Dendritic cell treated with granulocyte-macrophage colony-stimulating factor and Interleukin-4, amounts not matched to agents 40 ng/mL and 50 ng/mL, for 4 days (primary cell): ENCODE measurements around the gene NPBWR2.

Source experiments
- H3K27ac Mint-ChIP-seq: one replicate; pipeline ENCODE4 v1.8.0; 2022; ENCODE audit warnings: mild to moderate bottlenecking, mixed read lengths
- H3K27me3 Mint-ChIP-seq: one replicate; pipeline ENCODE4 v1.8.0; 2022; ENCODE audit warnings: mild to moderate bottlenecking, mixed read lengths
- H3K36me3 Mint-ChIP-seq: one replicate; pipeline ENCODE4 v1.8.0; 2022; ENCODE audit warnings: low read depth, mixed read lengths
- H3K4me1 Mint-ChIP-seq: one replicate; pipeline ENCODE4 v1.8.0; 2022; ENCODE audit warnings: low read depth, mixed read lengths
- H3K4me3 Mint-ChIP-seq: one replicate; pipeline ENCODE4 v1.8.0; 2022; ENCODE audit warnings: mild to moderate bottlenecking, moderate library complexity, mixed read lengths
- H3K9me3 Mint-ChIP-seq: one replicate; pipeline ENCODE4 v1.8.0; 2022; ENCODE audit warnings: mixed read lengths
- intact Hi-C: fragments of 100-400 bp; cut with micrococcal nuclease; formaldehyde crosslinking; loops from one replicate; pipeline ENCODE4 v1.15.0; 2022

Gene NPBWR2

DNA sequence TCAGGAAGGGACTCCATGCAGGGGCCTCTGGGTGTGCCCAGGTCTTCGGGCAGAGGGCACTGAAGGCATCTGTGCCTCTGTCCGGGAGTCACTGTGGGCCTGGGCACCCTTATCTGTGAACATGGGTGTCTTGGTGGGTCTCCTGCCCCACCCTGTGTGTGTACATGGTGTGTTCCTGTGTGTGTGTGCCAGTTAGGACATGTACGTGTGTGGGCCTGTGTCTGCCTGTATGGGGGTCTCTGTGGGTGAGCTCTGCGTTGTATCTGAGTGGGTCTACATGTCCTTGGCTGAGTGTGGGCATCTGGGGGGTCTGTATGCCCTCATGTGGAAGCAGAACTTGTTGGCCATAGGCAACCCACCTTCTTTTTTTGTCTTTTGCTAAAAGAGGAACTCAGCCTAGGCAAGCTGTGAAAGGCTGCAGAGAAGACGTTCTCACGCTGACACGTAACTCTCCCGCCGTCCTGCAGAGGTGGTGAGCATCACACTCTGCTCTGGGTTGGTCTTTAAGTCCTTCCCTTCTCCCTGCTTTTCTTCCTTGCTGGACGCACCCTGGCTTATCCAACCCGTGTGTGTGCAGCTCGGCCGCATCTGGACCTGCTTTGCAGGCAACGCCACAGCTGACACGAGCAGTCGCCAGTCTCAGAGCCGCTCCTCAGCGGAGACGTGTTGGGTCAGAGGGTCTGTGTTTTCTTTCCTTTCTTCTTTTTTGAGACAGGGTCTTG is 532 bp upstream of the NPBWR2 start:
- Mint-ChIP-seq H3K4me3 (no peak overlapping the region), H3K27ac (no peak overlapping the region), H3K4me1 (peaks cover 20% of the 10 kb centered on the region), H3K36me3 (no peaks in the 10 kb centered on the region), H3K27me3 (peaks cover 57% of the 10 kb centered on the region), H3K9me3 (no peaks in the 10 kb centered on the region)
- intact Hi-C loops = no loop called here

DNA sequence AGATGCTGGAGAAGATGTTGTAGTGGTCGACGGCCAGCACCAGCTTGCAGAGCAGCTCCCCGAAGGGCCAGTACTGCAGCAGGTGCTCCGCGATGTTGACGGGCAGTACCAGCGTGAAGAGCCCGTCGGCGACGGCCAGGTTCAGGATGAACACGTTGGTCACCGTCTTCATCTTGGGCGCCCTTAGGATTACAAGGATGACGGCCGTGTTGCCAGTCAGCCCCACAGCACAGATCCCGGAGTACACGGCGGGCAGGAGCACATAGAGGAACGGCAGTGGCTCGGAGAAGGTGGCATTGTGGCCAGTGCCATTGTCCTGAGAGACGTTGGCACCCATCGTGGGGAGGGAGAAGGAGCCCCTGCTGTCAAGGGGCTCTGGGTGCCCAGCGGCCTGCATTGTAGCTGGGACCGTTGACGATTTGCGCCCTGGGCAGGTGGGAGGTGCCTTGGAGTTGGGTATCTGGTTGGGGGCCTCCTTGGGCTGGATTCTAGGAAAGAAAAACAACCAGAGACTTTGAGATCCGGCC is 867 bp downstream of the NPBWR2 start:
- H3K27ac Mint-ChIP-seq = no peak overlapping the region
- peaks cover 11% of the 10 kb centered on the region for H3K4me1 Mint-ChIP-seq
- H3K36me3 Mint-ChIP-seq = no peaks in the 10 kb centered on the region
- H3K27me3 Mint-ChIP-seq = peaks cover 64% of the 10 kb centered on the region
- H3K9me3 Mint-ChIP-seq = no peaks in the 10 kb centered on the region
- no peak overlapping the region for H3K4me3 Mint-ChIP-seq
- intact Hi-C loops = no loop called here

DNA sequence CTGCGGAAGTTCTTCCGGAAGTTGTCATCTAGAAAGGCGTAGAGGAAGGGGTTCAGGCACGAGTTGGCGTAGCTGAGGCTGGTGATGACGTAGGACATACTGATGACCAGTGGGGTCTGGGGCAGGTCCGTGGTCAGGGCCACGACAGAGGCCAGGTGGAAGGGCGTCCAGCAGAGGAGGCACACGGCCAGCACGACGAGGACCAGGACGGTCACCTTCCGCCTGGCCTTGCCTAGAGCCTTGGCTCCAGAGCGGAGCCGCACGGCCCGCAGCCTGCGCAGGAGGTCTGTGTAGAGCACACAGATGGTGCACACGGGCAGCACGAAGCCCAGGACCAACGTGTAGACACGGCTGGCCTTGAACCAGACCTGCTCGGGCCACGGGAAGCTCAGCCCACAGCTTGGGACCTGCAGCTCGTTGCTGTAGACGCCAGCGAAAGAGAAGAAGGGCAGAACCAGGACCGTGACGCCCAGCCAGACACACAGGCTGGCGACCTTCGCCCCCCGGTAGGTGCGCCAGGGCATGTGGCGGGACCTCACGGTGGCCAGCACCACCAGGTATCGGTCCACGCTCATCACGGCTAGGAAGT is 1.4 kb downstream of the NPBWR2 start:
- H3K27me3 Mint-ChIP-seq = peaks cover 69% of the 10 kb centered on the region
- H3K9me3 Mint-ChIP-seq = no peaks in the 10 kb centered on the region
- no peak overlapping the region for H3K27ac Mint-ChIP-seq
- H3K4me3 Mint-ChIP-seq = no peak overlapping the region
- no peaks in the 10 kb centered on the region for H3K36me3 Mint-ChIP-seq
- peaks cover 11% of the 10 kb centered on the region for H3K4me1 Mint-ChIP-seq
- intact Hi-C loops = no loop called here

DNA sequence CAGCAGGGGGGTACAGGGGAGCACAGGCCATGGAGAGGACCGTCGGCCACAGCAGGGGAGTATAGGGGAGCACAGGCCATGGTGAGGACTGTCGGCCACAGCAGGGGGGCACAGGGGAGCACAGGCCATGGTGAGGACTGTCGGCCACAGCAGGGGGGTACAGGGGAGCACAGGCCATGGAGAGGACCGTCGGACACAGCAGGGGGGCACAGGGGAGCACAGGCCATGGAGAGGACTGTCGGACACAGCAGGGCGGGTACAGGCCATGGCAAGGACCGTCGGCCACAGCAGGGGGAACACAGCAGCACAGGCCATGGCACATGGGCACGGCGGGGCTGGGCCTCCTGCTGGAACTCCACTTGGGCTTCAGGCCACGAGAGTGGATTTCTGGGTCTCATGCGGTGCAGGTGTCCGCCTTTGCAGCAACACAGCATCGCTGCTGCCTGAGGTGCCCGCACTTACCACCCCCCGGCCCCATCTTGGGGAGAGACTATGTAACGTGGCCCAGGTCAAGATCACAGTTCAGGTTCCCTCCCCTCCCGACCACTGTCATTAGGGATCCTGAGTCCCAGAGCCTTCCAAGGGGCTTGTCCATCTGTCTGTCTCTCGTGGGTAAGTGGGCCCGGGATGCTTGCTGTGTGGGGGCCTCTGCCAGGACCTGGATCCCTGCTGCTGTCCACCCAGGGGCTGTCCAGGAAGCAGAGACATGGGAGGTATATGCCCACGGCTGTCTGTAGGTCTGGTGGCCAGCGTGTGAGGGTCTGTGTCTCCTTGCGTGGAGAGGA is 2.5 kb downstream of the NPBWR2 start:
- H3K9me3 Mint-ChIP-seq = no peaks in the 10 kb centered on the region
- peaks cover 11% of the 10 kb centered on the region for H3K4me1 Mint-ChIP-seq
- H3K36me3 Mint-ChIP-seq = peaks cover 2% of the 10 kb centered on the region
- no peak overlapping the region for H3K4me3 Mint-ChIP-seq
- H3K27me3 Mint-ChIP-seq = peaks cover 74% of the 10 kb centered on the region
- intact Hi-C loops = no loop called here
- no peak overlapping the region for H3K27ac Mint-ChIP-seq

DNA sequence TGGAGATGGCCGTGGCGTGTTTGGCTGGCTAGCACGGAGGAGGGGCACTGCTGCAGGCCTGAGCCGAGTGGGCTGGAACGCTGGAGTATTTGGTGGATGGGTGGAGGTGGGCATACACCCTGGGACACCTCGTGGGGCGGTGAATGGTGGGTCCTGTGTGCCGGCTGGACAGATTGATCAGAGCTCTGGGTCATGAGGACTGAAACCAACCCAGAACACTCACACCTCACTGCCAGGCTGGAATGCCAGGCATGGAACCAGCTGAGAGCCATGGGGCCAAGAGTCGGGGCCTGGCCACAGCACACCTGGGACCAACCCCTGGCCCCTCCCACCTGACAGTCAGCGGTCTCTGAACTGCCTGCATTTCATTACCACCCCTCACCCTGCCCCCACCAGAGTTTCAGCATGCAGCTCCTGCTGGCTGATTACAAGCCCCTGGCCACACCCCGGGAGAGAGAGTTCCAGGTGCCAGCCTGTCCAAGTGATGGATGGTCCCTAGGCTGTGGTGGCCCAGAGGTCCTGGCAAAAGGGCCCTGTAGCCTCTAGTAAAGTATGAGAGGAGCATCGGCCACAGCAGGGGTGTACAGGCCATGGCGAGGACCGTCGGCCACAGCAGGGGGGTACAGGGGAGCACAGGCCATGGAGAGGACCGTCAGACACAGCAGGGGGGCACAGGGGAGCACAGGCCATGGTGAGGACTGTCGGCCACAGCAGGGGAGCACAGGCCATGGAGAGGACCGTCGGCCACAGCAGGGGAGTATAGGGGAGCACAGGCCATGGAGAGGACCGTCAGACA is 3.3 kb downstream of the NPBWR2 start:
- intact Hi-C loops = no loop called here

DNA sequence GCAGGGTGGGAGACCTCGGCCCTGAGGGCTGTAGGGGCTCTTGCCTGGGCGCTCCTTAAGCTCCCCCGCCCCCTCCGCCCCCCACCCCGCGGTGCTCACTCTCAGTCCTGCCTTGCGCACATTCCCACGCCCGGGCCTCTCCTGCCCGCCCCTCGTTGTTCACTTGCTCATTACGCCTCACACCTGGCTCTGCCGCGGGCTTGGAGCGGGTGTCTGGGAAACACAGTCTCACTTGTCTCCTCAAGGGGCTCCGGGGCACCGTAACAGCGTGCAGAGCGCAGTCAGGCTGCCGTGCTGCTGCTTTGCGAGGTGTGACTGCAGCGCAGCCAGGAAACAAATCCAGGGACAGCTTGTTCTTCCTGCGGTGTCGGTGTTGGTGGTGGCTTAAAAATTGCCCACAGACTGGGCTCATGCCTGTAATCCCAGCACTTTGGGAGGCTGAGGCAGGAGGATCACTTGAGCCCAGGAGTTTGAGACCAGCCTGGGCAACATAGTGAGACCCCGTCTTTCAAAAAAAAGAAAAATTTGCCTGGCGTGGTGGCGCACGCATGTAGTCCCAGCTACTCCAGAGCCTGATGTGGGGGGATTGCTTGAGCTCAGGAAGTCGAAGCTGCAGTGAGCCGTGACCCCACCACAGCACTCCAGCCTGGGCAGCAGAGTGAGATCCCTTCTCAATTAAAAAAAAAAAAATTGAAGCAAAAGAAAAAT is 4.6 kb downstream of the NPBWR2 start:
- H3K9me3 Mint-ChIP-seq = no peaks in the 10 kb centered on the region
- peaks cover 59% of the 10 kb centered on the region for H3K27me3 Mint-ChIP-seq
- H3K27ac Mint-ChIP-seq = no peak overlapping the region
- H3K4me1 Mint-ChIP-seq = peaks cover 3% of the 10 kb centered on the region
- peaks cover 23% of the 10 kb centered on the region for H3K36me3 Mint-ChIP-seq
- intact Hi-C loops = no loop called here
- H3K4me3 Mint-ChIP-seq = peak overlapping the region; percentile 35

More for the DNA sequence above, 3.3 kb downstream of the NPBWR2 start:
- H3K4me1 Mint-ChIP-seq = peaks cover 11% of the 10 kb centered on the region
- peaks cover 10% of the 10 kb centered on the region for H3K36me3 Mint-ChIP-seq
- H3K27ac Mint-ChIP-seq = no peak overlapping the region
- H3K4me3 Mint-ChIP-seq = no peak overlapping the region
- H3K27me3 Mint-ChIP-seq = peaks cover 72% of the 10 kb centered on the region
- H3K9me3 Mint-ChIP-seq = no peaks in the 10 kb centered on the region

DNA sequence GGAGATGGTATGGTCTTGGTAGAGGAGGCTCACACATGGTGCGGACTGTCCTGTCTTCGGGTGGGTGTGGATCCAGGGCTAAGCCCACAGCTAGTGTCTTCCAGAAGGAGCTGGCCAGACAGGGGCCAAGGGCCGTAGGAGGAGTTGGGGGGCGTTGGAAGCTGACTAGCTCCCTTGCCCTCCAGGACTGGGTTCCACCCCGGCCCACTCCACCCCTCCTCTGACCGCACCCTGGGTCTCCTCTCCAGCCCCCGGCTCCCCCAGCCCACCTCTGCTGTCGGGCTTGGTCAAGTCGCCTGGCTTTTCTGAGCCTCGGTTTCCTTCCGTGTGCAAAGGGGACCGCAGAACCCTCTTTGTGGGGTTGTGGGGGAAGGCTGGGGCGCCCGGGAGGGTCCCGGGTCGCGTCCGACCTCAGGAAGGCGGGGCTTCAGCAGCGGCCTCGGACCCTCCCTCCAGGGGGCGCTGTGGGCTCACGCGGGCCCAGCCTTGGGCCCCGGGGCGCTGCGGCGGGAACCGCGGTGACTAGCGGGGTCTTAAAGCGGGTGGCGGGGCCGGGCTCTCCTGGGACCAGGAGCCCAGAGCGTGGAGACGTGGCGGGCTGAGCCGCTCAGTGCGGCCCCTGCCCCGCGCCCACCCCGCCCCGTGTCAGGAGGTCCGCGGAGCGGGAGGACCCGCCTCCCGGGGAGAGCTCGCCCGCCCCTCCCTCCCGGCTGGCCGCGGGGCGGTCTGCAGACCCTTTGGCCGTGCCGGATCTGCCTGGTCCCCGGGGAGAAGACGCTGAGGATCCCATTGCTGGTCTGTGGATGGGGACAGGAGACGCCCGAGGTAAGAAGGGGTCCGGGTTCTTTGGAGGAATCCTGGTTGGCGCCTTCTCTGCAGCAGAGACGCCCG is 5.4 kb downstream of the NPBWR2 start:
- peak overlapping the region; percentile 10 for H3K4me3 Mint-ChIP-seq
- H3K27me3 Mint-ChIP-seq = peaks cover 51% of the 10 kb centered on the region
- no peak overlapping the region for H3K27ac Mint-ChIP-seq
- peaks cover 30% of the 10 kb centered on the region for H3K36me3 Mint-ChIP-seq
- peaks cover 3% of the 10 kb centered on the region for H3K9me3 Mint-ChIP-seq
- intact Hi-C loops = no loop called here
- H3K4me1 Mint-ChIP-seq = no peaks in the 10 kb centered on the region

DNA sequence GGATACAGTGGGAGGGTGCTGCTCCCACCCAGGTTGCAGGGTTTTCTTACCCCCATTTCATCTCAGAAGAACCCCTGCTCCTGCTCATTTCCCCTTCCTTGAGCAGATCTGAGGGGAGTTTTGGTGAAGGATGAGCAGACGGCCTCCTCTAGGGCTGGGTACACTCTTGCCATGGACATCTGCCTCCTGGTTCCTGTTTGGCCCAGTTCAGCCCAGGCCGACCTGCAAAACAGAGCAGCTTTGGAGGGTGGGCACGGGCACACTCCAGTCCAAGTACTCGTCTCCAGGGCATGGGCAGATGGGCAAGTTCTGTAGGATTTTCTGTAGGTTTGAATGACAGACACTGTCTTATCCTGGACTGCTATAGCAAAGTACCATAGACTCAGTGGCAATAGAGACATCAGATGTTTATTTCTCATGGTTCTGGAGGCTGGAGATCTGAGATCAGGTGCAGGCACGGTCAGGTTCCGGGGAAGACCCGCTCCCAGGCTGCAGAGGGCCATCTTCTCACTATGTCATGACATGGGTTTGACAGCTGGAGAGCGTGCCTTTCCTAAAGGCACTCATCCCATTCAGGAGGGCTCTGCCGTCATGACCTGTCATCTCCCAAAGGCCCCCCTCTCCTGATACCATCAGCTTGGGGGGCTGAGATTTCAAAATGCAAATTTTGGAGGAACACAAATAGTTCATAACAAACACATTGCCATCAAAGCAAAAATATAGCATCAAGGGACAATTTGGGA is 6.2 kb downstream of the NPBWR2 start:
- intact Hi-C loops = no loop called here
- Mint-ChIP-seq H3K4me1 (no peaks in the 10 kb centered on the region), H3K27ac (no peak overlapping the region), H3K36me3 (peaks cover 38% of the 10 kb centered on the region), H3K4me3 (no peak overlapping the region), H3K9me3 (peaks cover 9% of the 10 kb centered on the region), H3K27me3 (peaks cover 45% of the 10 kb centered on the region)

DNA sequence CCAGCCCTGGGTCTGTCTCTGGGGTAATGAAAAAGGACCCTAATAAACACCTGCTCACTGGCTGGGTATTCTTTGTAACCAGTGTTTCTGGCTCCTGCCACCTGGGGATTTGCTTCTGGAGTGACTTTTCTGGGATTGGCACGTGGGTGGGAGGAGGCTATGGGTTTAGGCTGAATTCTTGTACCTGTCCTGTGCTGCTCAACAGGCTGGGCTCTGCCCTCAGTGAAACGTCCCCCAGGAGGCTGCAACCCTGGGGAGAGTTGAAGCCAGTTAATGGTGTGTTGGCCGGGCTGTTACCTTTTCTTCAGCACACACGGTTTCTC is 6.8 kb downstream of the NPBWR2 start:
- Mint-ChIP-seq H3K36me3 (peaks cover 40% of the 10 kb centered on the region), H3K27ac (no peak overlapping the region), H3K27me3 (peaks cover 39% of the 10 kb centered on the region), H3K4me3 (no peak overlapping the region), H3K9me3 (peaks cover 9% of the 10 kb centered on the region), H3K4me1 (no peaks in the 10 kb centered on the region)
- intact Hi-C loops = no loop called here

DNA sequence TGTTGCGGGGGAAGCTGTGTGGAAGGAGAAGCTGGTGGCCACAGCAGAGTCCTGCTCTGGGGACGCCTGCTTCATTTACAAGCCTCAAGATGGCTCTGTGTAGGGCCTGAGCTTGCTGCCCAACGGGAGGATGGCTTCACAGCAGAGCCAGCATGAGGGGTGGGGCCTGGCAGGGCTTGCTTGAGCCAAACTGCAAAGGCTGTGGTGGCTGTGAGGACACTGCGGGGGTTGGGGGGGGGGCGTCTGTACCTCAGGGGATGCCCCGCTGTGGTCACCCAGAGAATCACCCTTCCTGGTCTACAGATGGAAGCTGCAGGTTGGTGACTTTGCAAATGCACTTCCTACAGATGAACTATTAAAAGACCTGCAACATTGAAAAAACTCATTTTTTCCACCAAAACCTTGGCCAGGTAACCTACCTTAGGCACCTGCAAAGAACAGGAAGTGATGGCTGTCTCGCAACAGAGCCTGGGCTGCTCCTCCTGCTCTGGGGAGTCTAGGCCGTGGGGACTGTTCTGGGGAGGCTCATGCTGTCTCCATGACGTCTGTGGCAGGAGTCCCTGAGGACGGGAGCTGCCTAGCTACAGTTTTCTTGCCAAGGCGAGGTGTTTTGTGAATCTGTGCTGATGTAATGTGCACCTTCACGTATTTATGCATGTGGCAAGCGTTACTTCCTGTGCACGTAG is 7.3 kb downstream of the NPBWR2 start:
- H3K27ac Mint-ChIP-seq = no peak overlapping the region

DNA sequence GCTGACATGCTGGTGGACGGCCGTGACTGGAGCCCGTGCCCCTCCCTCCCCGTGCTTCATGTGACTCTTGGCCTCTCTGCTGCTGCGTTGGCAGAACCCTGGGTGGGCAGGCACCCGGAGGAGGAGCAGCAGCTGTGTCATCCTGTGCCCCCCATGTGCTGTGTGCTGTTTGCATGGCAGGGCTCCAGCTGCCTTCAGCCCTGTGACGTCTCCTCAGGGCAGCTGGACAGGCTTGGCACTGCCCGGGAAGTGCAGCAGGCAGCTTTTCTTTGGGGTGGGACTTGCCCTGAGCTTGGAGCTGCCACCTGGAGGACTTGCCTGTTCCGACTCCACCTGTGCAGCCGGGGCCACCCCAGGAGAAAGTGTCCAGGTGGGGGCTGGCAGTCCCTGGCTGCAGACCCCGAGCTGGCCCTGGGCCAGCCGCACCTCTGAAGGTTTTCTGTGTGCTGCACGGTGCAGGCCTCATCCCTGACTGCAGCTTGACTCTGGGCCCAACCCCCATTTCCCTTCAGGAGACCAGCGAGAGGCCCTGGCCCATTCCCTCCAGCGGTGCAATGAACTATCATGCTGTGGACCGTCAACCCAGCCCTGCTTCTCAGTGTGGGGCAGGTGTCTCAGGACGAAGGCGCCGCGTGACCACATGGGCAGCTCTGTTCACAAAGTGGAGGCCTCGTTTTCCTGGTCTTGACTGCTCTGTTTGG is 8.1 kb downstream of the NPBWR2 start:
- H3K4me3 Mint-ChIP-seq = no peak overlapping the region
- H3K27ac Mint-ChIP-seq = no peak overlapping the region
- peaks cover 40% of the 10 kb centered on the region for H3K36me3 Mint-ChIP-seq
- intact Hi-C loops = no loop called here
- H3K27me3 Mint-ChIP-seq = peaks cover 35% of the 10 kb centered on the region
- H3K4me1 Mint-ChIP-seq = no peaks in the 10 kb centered on the region
- H3K9me3 Mint-ChIP-seq = peaks cover 9% of the 10 kb centered on the region

More for the DNA sequence above, 7.3 kb downstream of the NPBWR2 start:
- intact Hi-C loops = no loop called here
- H3K9me3 Mint-ChIP-seq = peaks cover 9% of the 10 kb centered on the region
- H3K27me3 Mint-ChIP-seq = peaks cover 38% of the 10 kb centered on the region
- no peak overlapping the region for H3K4me3 Mint-ChIP-seq
- peaks cover 40% of the 10 kb centered on the region for H3K36me3 Mint-ChIP-seq
- H3K4me1 Mint-ChIP-seq = no peaks in the 10 kb centered on the region
